Activated CD8-positive, alpha-beta T cell treated with anti-CD3 and anti-CD28 coated beads, Interleukin-2, amount 10 ng/mL, durations not matched to agents 7 days and 5 days (primary cell): Measurements from ENCODE around the gene ZNF624. TPM values are rescaled to one million over a fixed set of nuclear protein-coding genes. Genes with fewer than 3 reads are reported as not detected.
A peak's percentile ranks its signal among the peaks of the same experiment; 100 is the strongest.
"Not testable (repeated sequence)": the region's sequence is repeated elsewhere in the genome, so short reads cannot be mapped to it uniquely, and the experiment has no call there.

ENCODE experiments used
- ATAC-seq: fragments of 150-1000 bp; cut with Tn5 transposase; one replicate; pipeline ENCODE4 v1.10.0; 2021; ENCODE audit warnings: moderate library complexity
- CTCF ChIA-PET: fragments of 350-600 bp; sonication (Branson Sonifier 250); formaldehyde crosslinking; loops from one replicate; lab custom pipeline; 2021; ENCODE audit warnings: antibody characterized with exemption; lab: Charles Lee
- POLR2A ChIA-PET: fragments of 350-600 bp; sonication (Branson Sonifier 250); formaldehyde crosslinking; loops from one replicate; lab custom pipeline; 2021; ENCODE audit warnings: antibody characterized with exemption; lab: Charles Lee
- DNase-seq: peaks from one replicate; pipeline ENCODE4 v3.0.0-alpha.2; 2020
- H3K27ac Mint-ChIP-seq: one replicate; pipeline ENCODE4 v1.8.0; 2021; ENCODE audit warnings: mild to moderate bottlenecking, mixed read lengths
- H3K27me3 Mint-ChIP-seq: one replicate; pipeline ENCODE4 v1.8.0; 2021; ENCODE audit warnings: low read depth, mixed read lengths
- H3K36me3 Mint-ChIP-seq: one replicate; pipeline ENCODE4 v1.8.0; 2021; ENCODE audit warnings: low read depth, mixed read lengths
- H3K4me1 Mint-ChIP-seq: one replicate; pipeline ENCODE4 v1.8.0; 2021; ENCODE audit warnings: low read depth, mixed read lengths
- H3K4me3 Mint-ChIP-seq: one replicate; pipeline ENCODE4 v1.8.0; 2021; ENCODE audit warnings: mild to moderate bottlenecking, mixed read lengths
- H3K9me3 Mint-ChIP-seq: one replicate; pipeline ENCODE4 v1.8.0; 2022; ENCODE audit warnings: mixed read lengths; ENCODE audit not compliant: insufficient read depth
- total RNA-seq, 2 experiments: library from RNA; stranded (reverse); gene quantifications; one replicate each; pipeline ENCODE4 v1.2.3, GENCODE V29; 2021

The ZNF624 gene
- 1 to 10 TPM; 4.1 to 4.5 TPM for total RNA-seq

GRCh38 chr17:16653367-16654041 lies at the start of gene ZNF624:
Gene ZNF624, minus strand, starts transcription at chr17:16653850.
- peak within 1 kb of the TSS; percentile 81 for H3K4me3 Mint-ChIP-seq
- CTCF ChIA-PET: interaction anchor here (1.1 to 3.0 kb wide), 2 partner anchors 64 to 69 kb away, joined by 3 to 13 read pairs; no protein-coding TSS in a partner anchor
- ATAC-seq: peak; percentile 96
- H3K9me3 Mint-ChIP-seq: no peaks in the 10 kb centered on the region
- peaks cover 3% of the 10 kb centered on the region for H3K36me3 Mint-ChIP-seq
- POLR2A ChIA-PET: no interaction called here
- H3K27me3 Mint-ChIP-seq: peaks cover 11% of the 10 kb centered on the region
- peak; percentile 89 for DNase-seq
- peaks cover 12% of the 10 kb centered on the region for H3K4me1 Mint-ChIP-seq
- peak within 1 kb of the TSS; percentile 56 for H3K27ac Mint-ChIP-seq

- H3K9me3 Mint-ChIP-seq, H3K27me3 Mint-ChIP-seq, POLR2A ChIA-PET, DNase-seq, CTCF ChIA-PET, ATAC-seq, H3K36me3 Mint-ChIP-seq, H3K4me1 Mint-ChIP-seq, H3K27ac Mint-ChIP-seq, H3K4me3 Mint-ChIP-seq: not testable (repeated sequence)
Observed at GRCh38 chr17:16697603-16698002, 44.0 kb upstream of the ZNF624 start.

GRCh38 chr17:16690447-16690846 lies 36.8 kb upstream of the ZNF624 start:
- CTCF ChIA-PET: interaction anchor here (0.8 to 1.6 kb wide), 6 partner anchors 15 to 164 kb away, joined by 3 to 11 read pairs (median 5); no protein-coding TSS in a partner anchor
- ATAC-seq: peak; percentile 19
- H3K9me3 Mint-ChIP-seq, H3K4me1 Mint-ChIP-seq, H3K4me3 Mint-ChIP-seq, POLR2A ChIA-PET, DNase-seq, H3K36me3 Mint-ChIP-seq, H3K27me3 Mint-ChIP-seq, H3K27ac Mint-ChIP-seq: not testable (repeated sequence)

GRCh38 chr17:16689731-16690281 lies 36.2 kb upstream of the ZNF624 start, which contains the start of gene CCDC144A:
Gene CCDC144A, plus strand, starts transcription at chr17:16690241. Its CDS starts 160 bp downstream, at chr17:16690401.
- H3K27ac Mint-ChIP-seq, H3K9me3 Mint-ChIP-seq, POLR2A ChIA-PET, H3K36me3 Mint-ChIP-seq, H3K27me3 Mint-ChIP-seq, H3K4me3 Mint-ChIP-seq, H3K4me1 Mint-ChIP-seq: not testable (repeated sequence)
- ATAC-seq (peak; percentile 72), DNase-seq (peak; percentile 74)
- CTCF ChIA-PET: interaction anchor here (0.8 to 1.6 kb wide), 7 partner anchors 14 to 236 kb away, joined by 3 to 11 read pairs (median 5); no protein-coding TSS in a partner anchor

- CTCF ChIA-PET: interaction anchor here (0.7 kb wide), 1 partner anchor 9 kb away, joined by 3 read pairs; no protein-coding TSS in a partner anchor
- DNase-seq, ATAC-seq, H3K4me1 Mint-ChIP-seq, H3K36me3 Mint-ChIP-seq, POLR2A ChIA-PET, H3K9me3 Mint-ChIP-seq, H3K4me3 Mint-ChIP-seq, H3K27ac Mint-ChIP-seq: not testable (repeated sequence)
- peaks cover 17% of the 10 kb centered on the region for H3K27me3 Mint-ChIP-seq
Observed at GRCh38 chr17:16687151-16687550, 33.5 kb upstream of the ZNF624 start.

GRCh38 chr17:16686019-16686418 lies 32.4 kb upstream of the ZNF624 start:
- CTCF ChIA-PET, H3K4me3 Mint-ChIP-seq, H3K36me3 Mint-ChIP-seq, ATAC-seq, H3K9me3 Mint-ChIP-seq, H3K27ac Mint-ChIP-seq, H3K4me1 Mint-ChIP-seq, POLR2A ChIA-PET, DNase-seq: not testable (repeated sequence)
- H3K27me3 Mint-ChIP-seq: peaks cover 22% of the 10 kb centered on the region

GRCh38 chr17:16683290-16684138 lies 29.9 kb upstream of the ZNF624 start:
- H3K27ac Mint-ChIP-seq, ATAC-seq, H3K4me3 Mint-ChIP-seq, CTCF ChIA-PET, POLR2A ChIA-PET, H3K36me3 Mint-ChIP-seq, H3K4me1 Mint-ChIP-seq, H3K9me3 Mint-ChIP-seq, DNase-seq: not testable (repeated sequence)
- peaks cover 22% of the 10 kb centered on the region for H3K27me3 Mint-ChIP-seq

GRCh38 chr17:16676676-16677268 lies 23.1 kb upstream of the ZNF624 start:
- Mint-ChIP-seq H3K27me3 (peaks cover 7% of the 10 kb centered on the region), H3K4me1 (no peaks in the 10 kb centered on the region), H3K4me3 (no peak overlapping the region), H3K36me3 (no peaks in the 10 kb centered on the region), H3K27ac (no peak overlapping the region), H3K9me3 (no peaks in the 10 kb centered on the region)
- ChIA-PET POLR2A (no interaction called here), CTCF (no interaction called here)
- DNase-seq (no peak), ATAC-seq (no peak)

- Mint-ChIP-seq H3K27me3 (peaks cover 32% of the 10 kb centered on the region), H3K4me3 (peak overlapping the region; percentile 28)
- H3K4me1 Mint-ChIP-seq, ATAC-seq, H3K36me3 Mint-ChIP-seq, H3K27ac Mint-ChIP-seq, DNase-seq, H3K9me3 Mint-ChIP-seq, POLR2A ChIA-PET: not testable (repeated sequence)
- CTCF ChIA-PET: interaction anchor here (0.6 kb wide), 1 partner anchor 232 kb away, joined by 4 read pairs; no protein-coding TSS in a partner anchor
Observed at GRCh38 chr17:16666907-16667636, 13.4 kb upstream of the ZNF624 start.

- DNase-seq, ATAC-seq, H3K27ac Mint-ChIP-seq, POLR2A ChIA-PET, H3K36me3 Mint-ChIP-seq, H3K4me1 Mint-ChIP-seq, H3K9me3 Mint-ChIP-seq, H3K4me3 Mint-ChIP-seq: not testable (repeated sequence)
- peaks cover 31% of the 10 kb centered on the region for H3K27me3 Mint-ChIP-seq
- CTCF ChIA-PET: interaction anchor here (0.6 kb wide), 1 partner anchor 233 kb away, joined by 4 read pairs; no protein-coding TSS in a partner anchor
Observed at GRCh38 chr17:16666553-16666906, 12.9 kb upstream of the ZNF624 start.

GRCh38 chr17:16662936-16663335 lies 9.3 kb upstream of the ZNF624 start:
- ChIA-PET POLR2A (no interaction called here), CTCF (no interaction called here)
- DNase-seq: no peak
- no peak for ATAC-seq
- no peak overlapping the region for H3K27ac Mint-ChIP-seq
- H3K9me3 Mint-ChIP-seq: no peaks in the 10 kb centered on the region
- H3K4me3 Mint-ChIP-seq: no peak overlapping the region
- no peaks in the 10 kb centered on the region for H3K36me3 Mint-ChIP-seq
- peaks cover 4% of the 10 kb centered on the region for H3K4me1 Mint-ChIP-seq
- peaks cover 39% of the 10 kb centered on the region for H3K27me3 Mint-ChIP-seq
